HUES48 (cell line): Measurements from ENCODE around the gene HOXB4.

Experiments
- H3K27ac ChIP-seq: one replicate; pipeline ENCODE4 v1.7.0; 2013; ENCODE audit warnings: low read depth, low read length, inconsistent platforms
- H3K27me3 ChIP-seq: 2 replicates; pipeline ENCODE4 v1.6.1; 2013; ENCODE audit warnings: mild to moderate bottlenecking, low read length; ENCODE audit not compliant: control insufficient read depth, insufficient read depth
- H3K36me3 ChIP-seq: 2 replicates; pipeline ENCODE4 v1.6.1; 2013; ENCODE audit warnings: low read length; ENCODE audit not compliant: control insufficient read depth, insufficient read depth
- H3K4me1 ChIP-seq: 2 replicates; pipeline ENCODE4 v1.6.1; 2013; ENCODE audit warnings: mild to moderate bottlenecking, low read length; ENCODE audit not compliant: control insufficient read depth, insufficient read depth
- H3K4me3 ChIP-seq: 2 replicates; pipeline ENCODE4 v1.5.1; 2013; ENCODE audit warnings: mild to moderate bottlenecking, low read depth, low read length
- H3K9ac ChIP-seq: 2 replicates; pipeline ENCODE4 v1.6.1; 2013; ENCODE audit warnings: mild to moderate bottlenecking, low read depth, low read length, moderate library complexity
- H3K9me3 ChIP-seq: 2 replicates; pipeline ENCODE4 v1.6.1; 2013; ENCODE audit warnings: low read length; ENCODE audit not compliant: control insufficient read depth, insufficient read depth

HOXB4 gene

DNA sequence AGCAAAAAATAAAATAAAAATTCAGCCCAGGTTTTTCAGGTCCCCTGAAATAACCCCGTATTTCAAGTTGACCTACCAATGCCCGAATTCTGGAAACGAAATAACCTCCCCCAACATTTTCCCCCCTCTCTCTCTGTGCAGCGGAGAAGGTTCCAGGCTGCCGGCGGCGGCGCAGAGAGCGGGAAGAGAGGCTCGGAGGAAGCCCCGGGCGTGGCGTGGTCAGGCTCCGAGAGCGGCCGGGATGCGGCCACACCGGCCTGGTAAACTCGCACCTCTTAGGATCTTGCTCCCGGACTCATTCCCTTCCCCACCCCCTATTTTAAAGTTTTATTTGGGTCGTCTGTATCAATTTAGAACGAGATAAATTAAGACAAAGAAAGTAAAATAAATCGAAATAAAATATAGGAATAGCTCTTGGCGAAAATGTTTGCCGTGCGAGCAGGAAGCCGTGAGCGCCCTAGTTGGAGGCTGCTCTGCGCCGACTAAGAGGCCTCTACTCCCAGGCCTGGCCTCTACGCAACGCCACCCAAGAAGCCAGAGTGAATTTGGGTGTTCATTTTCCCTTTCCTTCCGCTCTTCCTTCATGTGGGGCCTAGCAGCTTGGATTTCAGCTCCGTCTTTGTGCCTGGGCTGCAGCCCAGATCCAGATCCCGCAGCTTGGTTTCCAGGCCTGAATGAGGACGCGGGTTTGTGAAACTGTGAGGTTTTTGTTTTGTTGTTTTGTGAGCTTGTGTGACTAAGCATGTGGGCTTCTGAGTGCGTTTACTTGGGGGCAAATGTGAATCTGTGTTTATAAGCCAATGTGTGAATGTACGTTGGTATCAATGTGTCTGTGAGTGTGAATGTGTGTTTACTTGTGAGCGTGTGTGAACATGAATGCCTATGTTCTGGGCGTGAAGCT lies 28.1 kb upstream of the HOXB4 start:
- H3K9ac ChIP-seq, result no peak overlapping the region
- H3K4me3 ChIP-seq, result no peak overlapping the region
- no peaks in the 10 kb centered on the region for H3K36me3 ChIP-seq
- H3K27ac ChIP-seq, result no peak overlapping the region
- H3K27me3 ChIP-seq, result peaks cover 100% of the 10 kb centered on the region
- H3K4me1 ChIP-seq, result peaks cover 7% of the 10 kb centered on the region; the same call in 1 of the 2 replicates
- no peaks in the 10 kb centered on the region for H3K9me3 ChIP-seq

DNA sequence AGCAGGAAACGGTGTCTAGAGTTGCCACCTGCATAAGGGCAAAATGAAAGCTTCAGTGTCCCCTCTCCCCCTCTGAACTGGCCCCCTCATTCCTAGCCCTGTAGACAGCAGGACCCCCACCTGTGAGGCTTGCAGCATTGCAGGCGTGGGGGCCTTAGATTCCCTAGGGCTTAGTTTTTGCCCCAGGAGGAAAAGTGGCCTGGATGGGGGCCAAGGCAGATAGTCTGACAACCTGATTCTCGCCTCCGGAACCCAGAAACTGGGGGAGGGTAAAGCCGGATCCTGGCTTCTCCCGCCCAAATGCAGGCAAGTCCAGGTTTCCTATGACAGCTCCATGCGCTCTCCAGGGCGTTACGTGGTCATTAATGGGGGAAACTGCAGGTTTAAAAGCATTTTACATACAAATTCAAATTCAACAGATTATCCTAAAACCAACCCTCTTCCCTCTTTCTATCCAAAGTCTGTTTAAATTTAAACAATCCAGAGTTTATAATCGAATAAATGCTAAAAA lies 27.3 kb upstream of the HOXB4 start:
- Histone ChIP-seq H3K9ac (no peak overlapping the region), H3K27me3 (peaks cover 100% of the 10 kb centered on the region), H3K4me3 (no peak overlapping the region)

DNA sequence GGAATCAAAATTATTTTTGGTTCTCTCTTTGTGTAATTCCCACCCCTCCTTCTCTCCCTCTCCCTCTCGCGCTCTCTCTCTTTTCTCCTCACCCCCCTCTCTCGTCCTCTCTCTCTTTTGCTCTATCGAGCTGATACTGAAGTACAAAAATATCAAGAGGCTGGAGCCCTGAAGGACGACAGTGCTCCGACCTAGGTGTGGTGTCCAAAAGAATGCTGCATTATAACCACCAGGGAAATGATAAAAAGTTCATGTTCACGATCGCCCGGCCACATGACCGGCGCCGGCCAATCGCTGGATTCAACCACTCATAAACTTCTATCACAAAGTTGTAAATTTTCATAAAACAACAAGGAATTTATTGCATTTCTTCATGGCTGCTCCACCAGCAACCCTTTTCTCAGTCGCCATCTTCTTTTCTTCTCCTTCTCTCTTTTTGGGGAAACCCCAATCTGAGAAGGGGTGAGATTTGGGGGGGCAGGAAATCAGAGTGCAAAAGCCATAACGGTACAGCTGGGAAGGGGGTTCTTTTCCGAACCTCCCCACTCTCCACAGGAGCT lies 26.7 kb upstream of the HOXB4 start, which contains the start of gene HOXB6:
TSS of gene HOXB6 (minus strand) at position 217 of the 560 bp plus-strand sequence. CDS start 6,836 bp downstream, outside the sequence.
- H3K9me3 ChIP-seq, result no peaks in the 10 kb centered on the region
- H3K4me1 ChIP-seq, result no peaks in the 10 kb centered on the region
- H3K9ac ChIP-seq, result no peak within 1 kb of the TSS
- no peaks in the 10 kb centered on the region for H3K36me3 ChIP-seq
- H3K4me3 ChIP-seq, result no peak within 1 kb of the TSS
- peaks cover 100% of the 10 kb centered on the region for H3K27me3 ChIP-seq
- H3K27ac ChIP-seq, result no peak within 1 kb of the TSS

More for the DNA sequence above, 27.3 kb upstream of the HOXB4 start:
- no peak overlapping the region for H3K27ac ChIP-seq
- H3K36me3 ChIP-seq, result no peaks in the 10 kb centered on the region
- H3K4me1 ChIP-seq, result peaks cover 4% of the 10 kb centered on the region; the same call in 1 of the 2 replicates
- H3K9me3 ChIP-seq, result no peaks in the 10 kb centered on the region

DNA sequence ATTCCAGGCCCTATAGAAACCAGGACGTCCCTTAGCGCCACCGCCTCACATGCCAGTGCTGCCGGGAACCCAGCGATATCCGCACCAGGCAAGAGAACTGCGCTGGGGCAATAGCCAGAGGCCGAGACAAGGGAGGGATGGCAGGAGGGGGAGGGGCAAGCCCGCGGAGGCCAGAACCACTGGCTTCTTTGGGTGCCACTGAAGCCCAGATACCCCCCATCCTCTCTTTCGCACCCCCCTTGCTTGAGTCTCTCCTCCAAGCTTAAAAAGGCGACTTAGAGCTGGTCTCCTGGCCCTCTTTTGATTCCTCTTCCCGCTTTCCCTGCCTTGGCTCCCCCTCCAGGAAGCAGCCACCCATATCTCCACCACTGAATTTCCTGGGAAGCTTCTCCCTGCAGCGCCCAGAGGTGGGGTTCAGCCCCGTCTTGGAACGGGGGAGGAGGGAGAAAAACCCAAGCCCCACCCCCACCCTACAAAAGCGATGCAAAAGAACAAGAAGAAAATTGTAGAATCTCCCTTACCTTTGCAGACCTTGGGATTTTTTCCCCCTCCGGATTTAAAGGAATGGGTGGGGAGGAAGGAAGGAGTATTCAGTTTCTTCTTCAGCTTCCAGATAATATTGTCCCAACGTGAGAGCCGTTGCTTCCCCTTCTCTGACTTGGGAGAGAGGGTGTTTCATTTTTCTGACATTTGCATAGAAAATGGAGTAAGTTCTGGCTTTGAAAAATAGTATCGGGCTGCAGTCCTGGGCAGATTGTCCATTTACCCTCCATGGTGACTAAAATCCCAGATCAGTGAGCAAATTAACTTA lies 26.0 kb upstream of the HOXB4 start:
- H3K9me3 ChIP-seq, result no peaks in the 10 kb centered on the region
- no peak overlapping the region for H3K4me3 ChIP-seq
- H3K9ac ChIP-seq, result no peak overlapping the region
- no peaks in the 10 kb centered on the region for H3K4me1 ChIP-seq
- H3K36me3 ChIP-seq, result no peaks in the 10 kb centered on the region
- H3K27ac ChIP-seq, result no peak overlapping the region
- H3K27me3 ChIP-seq, result peaks cover 100% of the 10 kb centered on the region

DNA sequence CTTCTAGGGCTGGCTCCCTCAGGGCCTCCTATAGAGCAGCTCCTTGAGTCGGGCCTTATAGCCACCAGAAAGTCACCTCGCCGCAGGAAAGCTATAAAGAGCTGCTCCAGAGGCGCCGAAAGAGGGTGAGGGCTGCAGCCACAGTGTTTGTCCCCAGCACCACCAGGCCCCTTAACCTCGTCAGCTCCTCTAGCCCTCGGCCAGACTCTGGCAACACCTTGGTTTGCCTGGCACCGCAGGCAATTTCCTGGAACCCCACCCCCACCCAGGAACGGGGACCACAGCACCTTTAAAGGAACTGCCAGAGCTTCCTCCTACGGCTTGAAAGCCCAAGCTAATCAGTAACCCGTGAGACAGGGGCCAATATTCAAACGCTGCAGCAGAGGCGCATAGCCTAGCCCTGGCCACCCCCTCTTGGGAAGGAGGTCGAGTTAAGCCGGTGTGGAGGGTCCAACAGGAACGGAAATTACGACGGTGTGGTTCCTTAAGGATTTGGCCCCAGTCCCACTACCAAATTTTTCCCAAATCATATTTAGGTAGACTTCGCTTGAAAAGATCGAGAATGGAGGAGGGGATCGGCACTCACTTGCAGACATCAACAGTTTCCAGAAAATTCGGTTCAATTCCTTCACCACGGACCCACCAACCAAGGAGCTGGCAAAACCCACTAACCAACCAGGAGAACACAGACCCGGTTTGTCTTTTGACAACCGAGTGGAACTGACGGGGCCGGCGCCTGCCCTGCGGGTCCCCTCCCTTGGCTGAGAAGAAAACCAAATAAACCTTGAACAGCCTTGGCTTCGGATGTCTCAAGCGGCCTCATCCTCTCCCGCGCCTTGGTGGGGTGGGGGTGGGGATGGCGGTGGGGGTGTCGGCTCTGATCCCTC lies 23.6 kb upstream of the HOXB4 start:
- H3K36me3 ChIP-seq, result no peaks in the 10 kb centered on the region
- no peaks in the 10 kb centered on the region for H3K4me1 ChIP-seq
- H3K27me3 ChIP-seq, result peaks cover 100% of the 10 kb centered on the region
- no peaks in the 10 kb centered on the region for H3K9me3 ChIP-seq
- no peak overlapping the region for H3K4me3 ChIP-seq
- no peak overlapping the region for H3K9ac ChIP-seq
- no peak overlapping the region for H3K27ac ChIP-seq

DNA sequence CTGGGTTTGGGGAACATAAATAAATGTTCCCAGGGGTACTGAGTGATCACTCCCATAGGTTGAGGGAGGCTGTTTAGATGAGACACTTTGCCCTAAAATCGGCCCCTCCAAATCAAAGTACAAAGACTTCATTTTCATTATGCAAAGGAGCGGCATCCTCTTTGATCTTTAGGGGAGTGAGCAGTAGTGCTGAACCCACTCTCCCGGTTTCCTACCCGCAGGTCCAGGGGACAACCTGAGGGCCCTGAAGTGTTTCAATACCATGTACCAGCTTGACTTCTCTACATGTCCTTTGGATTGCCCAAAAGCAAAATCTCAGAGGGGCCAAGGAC lies 23.0 kb upstream of the HOXB4 start:
- Histone ChIP-seq H3K9ac (no peak overlapping the region), H3K27ac (no peak overlapping the region), H3K36me3 (no peaks in the 10 kb centered on the region), H3K27me3 (peaks cover 100% of the 10 kb centered on the region), H3K9me3 (no peaks in the 10 kb centered on the region), H3K4me1 (no peaks in the 10 kb centered on the region; the same call in 1 of the 2 replicates), H3K4me3 (no peak overlapping the region)

DNA sequence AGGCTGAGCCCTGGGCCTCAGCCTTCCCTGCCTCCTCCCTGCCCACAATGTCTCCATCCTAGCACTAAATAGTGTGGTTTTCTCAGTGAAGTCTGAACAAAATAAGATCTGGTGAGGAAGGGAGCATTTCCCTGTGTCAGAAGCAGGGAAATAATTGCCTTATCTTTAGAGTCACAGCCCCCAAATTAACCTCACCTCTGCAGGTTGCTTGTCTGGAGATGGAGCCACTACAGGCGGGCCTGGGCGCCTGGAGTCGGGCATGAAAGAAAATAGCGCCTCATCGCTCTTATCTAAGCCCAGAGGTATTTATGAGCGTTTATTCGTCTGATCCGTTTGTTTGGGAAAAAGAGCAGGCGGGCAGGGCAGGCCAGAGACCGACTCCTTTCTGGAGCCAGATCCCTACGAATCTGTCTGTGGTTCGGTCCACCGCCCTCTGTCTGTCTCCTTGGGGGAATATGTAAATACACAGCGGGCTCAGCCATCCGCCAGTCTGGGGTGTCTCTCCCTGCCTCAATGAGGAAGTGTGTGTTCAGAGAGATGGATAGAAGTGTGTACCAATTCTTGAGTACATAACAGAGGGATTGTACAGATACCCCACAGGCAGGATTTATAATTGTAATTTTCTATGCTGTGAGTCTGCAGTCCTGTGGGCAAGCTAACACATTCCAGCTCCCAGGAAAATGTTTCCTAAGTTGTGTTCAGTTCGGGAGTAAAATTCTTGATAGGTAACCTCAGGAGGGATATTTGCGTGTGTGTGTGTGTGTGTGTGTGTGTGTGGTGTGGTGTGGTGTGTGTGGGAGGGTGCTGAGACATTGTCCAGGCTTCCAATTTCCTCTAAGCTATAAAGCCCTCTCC lies 22.3 kb upstream of the HOXB4 start:
- Histone ChIP-seq H3K9ac (no peak overlapping the region), H3K27ac (no peak overlapping the region), H3K36me3 (no peaks in the 10 kb centered on the region), H3K4me1 (no peaks in the 10 kb centered on the region; the same call in 1 of the 2 replicates), H3K9me3 (no peaks in the 10 kb centered on the region), H3K27me3 (peaks cover 100% of the 10 kb centered on the region), H3K4me3 (no peak overlapping the region)

DNA sequence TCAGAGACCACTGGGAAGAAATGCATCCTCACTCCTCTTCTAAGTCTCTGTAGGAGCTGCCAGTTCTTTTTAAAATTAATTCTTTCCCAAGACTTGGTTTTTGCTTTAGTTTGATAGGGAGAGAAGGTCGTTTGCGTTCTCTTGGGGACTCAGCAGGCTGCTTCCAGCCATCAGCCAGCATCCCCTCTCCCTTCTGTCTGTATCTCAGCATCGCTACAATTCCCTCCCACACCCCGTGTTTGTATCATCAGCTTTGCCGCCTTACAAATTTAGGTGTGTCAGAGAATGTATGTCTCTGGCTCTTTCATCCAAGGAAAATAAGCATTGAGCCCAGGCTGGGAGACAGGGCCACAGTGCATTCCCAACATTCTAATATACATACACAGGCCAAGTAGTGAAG lies 21.2 kb upstream of the HOXB4 start:
- Histone ChIP-seq H3K4me3 (no peak overlapping the region), H3K4me1 (peaks cover 3% of the 10 kb centered on the region), H3K27me3 (peaks cover 100% of the 10 kb centered on the region), H3K9ac (no peak overlapping the region), H3K27ac (no peak overlapping the region), H3K36me3 (no peaks in the 10 kb centered on the region), H3K9me3 (no peaks in the 10 kb centered on the region)

DNA sequence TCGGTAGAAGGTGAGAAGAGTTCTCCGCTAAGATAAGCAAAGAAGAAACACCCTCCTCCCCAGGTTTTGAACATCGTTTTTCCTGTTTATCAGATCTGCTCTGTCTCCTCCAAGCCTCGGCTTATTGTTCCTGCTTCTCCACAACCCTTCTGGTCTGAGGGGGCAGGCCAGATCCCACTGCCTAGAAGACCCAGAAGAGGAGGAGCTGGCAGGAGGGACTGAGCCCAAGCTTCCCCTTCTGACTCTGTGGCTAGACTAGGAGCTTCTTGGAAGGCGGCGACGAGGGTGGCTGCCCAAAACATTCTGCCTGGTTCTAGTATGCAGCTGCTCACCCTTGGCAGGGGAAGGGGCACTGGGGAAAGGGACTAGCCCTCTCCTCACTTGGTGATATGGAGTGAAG lies 20.6 kb upstream of the HOXB4 start:
- no peaks in the 10 kb centered on the region for H3K9me3 ChIP-seq
- H3K4me3 ChIP-seq, result no peak overlapping the region
- H3K9ac ChIP-seq, result no peak overlapping the region
- H3K27ac ChIP-seq, result no peak overlapping the region
- H3K4me1 ChIP-seq, result peaks cover 7% of the 10 kb centered on the region
- no peaks in the 10 kb centered on the region for H3K36me3 ChIP-seq
- H3K27me3 ChIP-seq, result peaks cover 100% of the 10 kb centered on the region
